ENCODE data around the gene GIGYF1.

DNA sequence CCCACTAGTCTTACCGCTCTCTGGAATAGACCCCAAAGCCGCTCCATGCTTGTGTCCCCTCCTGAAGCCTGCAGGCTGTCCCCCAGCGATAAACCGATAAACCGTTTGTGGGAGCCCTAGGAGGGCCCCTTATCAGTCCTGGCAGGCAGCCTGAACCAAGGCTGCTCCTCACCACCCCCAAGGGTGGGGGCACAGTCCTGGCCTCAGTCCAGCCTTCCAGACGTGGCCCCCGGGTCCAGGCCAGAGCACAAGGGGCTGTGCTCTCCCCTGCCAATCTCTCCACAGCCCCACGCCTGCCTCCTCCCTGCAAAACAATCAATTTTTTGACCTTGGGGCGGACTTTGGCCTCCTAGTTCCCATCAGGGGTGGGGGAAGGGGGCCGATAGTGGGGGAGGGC is 52.6 kb downstream of the GIGYF1 start, which contains the start of gene TFR2:
- TF ChIP-seq, protein P1, sequence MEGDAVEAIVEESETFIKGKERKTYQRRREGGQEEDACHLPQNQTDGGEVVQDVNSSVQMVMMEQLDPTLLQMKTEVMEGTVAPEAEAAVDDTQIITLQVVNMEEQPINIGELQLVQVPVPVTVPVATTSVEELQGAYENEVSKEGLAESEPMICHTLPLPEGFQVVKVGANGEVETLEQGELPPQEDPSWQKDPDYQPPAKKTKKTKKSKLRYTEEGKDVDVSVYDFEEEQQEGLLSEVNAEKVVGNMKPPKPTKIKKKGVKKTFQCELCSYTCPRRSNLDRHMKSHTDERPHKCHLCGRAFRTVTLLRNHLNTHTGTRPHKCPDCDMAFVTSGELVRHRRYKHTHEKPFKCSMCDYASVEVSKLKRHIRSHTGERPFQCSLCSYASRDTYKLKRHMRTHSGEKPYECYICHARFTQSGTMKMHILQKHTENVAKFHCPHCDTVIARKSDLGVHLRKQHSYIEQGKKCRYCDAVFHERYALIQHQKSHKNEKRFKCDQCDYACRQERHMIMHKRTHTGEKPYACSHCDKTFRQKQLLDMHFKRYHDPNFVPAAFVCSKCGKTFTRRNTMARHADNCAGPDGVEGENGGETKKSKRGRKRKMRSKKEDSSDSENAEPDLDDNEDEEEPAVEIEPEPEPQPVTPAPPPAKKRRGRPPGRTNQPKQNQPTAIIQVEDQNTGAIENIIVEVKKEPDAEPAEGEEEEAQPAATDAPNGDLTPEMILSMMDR (IDR thresholded peaks at IDR 0.05; ENCODE audit: low read length) = no peak
- no peak for TF ChIP-seq EZH2 (optimal IDR thresholded peaks at IDR 0.05; ENCODE audit: low read depth, low read length)

Data from MM.1S (cell line).